Memory B cell (primary cell): ENCODE data around the gene MS4A8.

Experiments used
- ATAC-seq: fragments of 150-1000 bp; cut with Tn5 transposase; 2 replicates; pipeline ENCODE4 v1.10.0; 2021; ENCODE audit warnings: low read depth, mild to moderate bottlenecking, moderate library complexity
- DNase-seq, 2 donors: peaks; one replicate each; pipeline ENCODE4 v3.0.0; 2022; ENCODE audit warnings: low spot score in 2 of 2
- H3K27ac Mint-ChIP-seq: one replicate; pipeline ENCODE4 v1.8.0; 2022; ENCODE audit warnings: mild to moderate bottlenecking, moderate library complexity, mixed read lengths
- H3K27me3 Mint-ChIP-seq: one replicate; pipeline ENCODE4 v1.8.0; 2022; ENCODE audit warnings: mixed read lengths
- H3K36me3 Mint-ChIP-seq: one replicate; pipeline ENCODE4 v1.8.0; 2022; ENCODE audit warnings: mild to moderate bottlenecking, mixed read lengths
- H3K4me1 Mint-ChIP-seq: one replicate; pipeline ENCODE4 v1.8.0; 2022; ENCODE audit warnings: mixed read lengths
- H3K4me3 Mint-ChIP-seq: one replicate; pipeline ENCODE4 v1.8.0; 2022; ENCODE audit warnings: mild to moderate bottlenecking, moderate library complexity, mixed read lengths
- H3K9me3 Mint-ChIP-seq: one replicate; pipeline ENCODE4 v1.8.0; 2022; ENCODE audit warnings: mixed read lengths

Gene MS4A8

DNA sequence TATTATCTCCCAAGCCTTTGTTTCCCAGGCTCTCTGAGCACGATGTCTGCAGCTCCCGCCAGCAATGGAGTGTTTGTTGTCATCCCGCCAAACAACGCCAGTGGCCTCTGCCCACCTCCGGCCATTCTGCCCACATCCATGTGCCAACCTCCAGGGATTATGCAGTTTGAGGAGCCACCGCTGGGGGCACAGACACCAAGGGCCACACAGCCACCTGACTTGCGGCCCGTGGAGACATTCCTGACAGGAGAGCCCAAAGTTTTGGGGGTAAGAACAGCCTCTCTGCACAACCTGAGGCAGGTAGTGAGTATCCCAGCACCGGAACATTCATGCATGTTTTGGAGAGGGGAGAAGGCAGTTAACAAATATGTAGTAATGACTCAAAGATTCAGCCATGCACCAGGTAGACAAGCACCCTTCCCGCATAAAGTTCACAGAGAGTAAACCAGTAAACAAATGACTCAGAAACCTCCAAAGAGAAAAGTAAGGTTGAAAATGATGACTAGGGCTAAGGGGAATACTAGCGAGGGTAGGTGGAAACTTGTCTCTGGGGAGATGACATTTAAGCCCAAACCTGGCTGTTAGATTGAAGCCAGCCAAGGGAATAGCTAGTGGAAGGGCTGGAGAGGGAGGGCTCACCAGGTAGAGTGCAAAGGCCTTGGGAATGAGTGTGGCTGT lies 64.4 kb downstream of the MS4A8 start:
- H3K27me3 Mint-ChIP-seq: peaks cover 31% of the 10 kb centered on the region
- H3K36me3 Mint-ChIP-seq: no peaks in the 10 kb centered on the region
- peaks cover 32% of the 10 kb centered on the region for H3K4me1 Mint-ChIP-seq
- H3K9me3 Mint-ChIP-seq: no peaks in the 10 kb centered on the region
- no peak for ATAC-seq
- H3K27ac Mint-ChIP-seq: peak overlapping the region; percentile 3
- DNase-seq: no peak
- H3K4me3 Mint-ChIP-seq: no peak overlapping the region

DNA sequence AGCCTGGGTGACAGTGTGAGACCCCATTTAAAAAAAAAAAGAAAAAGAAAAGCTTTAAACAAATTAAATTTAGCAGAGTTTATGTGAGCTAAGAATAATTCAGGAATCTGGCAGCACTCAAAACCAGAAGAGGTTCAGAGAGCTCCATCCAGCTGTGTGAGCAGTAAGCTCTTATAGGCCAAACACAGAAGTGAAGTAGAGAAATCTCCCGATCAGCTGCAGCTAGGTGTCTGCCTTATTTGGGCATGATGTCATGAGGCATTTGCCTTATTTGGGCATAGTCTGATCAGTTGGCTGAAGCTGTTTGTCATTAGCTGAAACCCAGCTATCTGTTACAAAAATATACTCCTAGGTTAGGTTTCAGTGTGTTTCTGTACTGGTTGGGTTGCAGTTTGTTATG lies 65.5 kb downstream of the MS4A8 start:
- Mint-ChIP-seq H3K36me3 (no peaks in the 10 kb centered on the region), H3K27me3 (peaks cover 32% of the 10 kb centered on the region), H3K4me1 (peaks cover 23% of the 10 kb centered on the region), H3K4me3 (no peak overlapping the region), H3K27ac (no peak overlapping the region), H3K9me3 (no peaks in the 10 kb centered on the region)
- DNase-seq (no peak), ATAC-seq (no peak)

DNA sequence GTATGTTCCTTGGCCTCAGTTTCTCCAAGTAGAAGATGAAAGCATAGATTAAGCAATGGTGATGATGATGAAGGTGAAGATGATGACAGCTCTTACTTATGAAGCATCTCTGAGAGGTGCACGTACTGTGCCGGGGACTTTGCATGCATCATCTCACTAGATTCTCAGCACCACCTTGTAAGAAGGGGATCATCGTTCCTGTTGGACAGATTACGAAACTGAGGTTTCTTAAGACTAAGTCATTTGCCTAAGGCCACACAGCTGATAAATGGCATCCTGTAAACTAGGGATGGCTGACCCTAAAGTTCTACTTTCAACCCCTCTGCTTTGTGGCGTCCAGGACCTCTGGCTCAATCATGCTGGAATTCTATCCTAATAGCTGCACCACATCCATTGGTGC lies 65.9 kb downstream of the MS4A8 start:
- H3K27me3 Mint-ChIP-seq: peaks cover 28% of the 10 kb centered on the region
- H3K4me3 Mint-ChIP-seq: no peak overlapping the region
- ATAC-seq (no peak), DNase-seq (no peak)
- no peaks in the 10 kb centered on the region for H3K36me3 Mint-ChIP-seq
- H3K9me3 Mint-ChIP-seq: no peaks in the 10 kb centered on the region
- H3K4me1 Mint-ChIP-seq: peaks cover 21% of the 10 kb centered on the region
- no peak overlapping the region for H3K27ac Mint-ChIP-seq
